K562 (cell line): Measurements from ENCODE around the gene KRT85. TPM values are rescaled to one million over a fixed set of nuclear protein-coding genes. Genes with fewer than 3 reads are reported as not detected.

Experiments
- ATAC-seq: fragments of 200-7000 bp; cut with Tn5 transposase; 3 replicates; pipeline ENCODE4 v1.9.1; 2020; ENCODE audit warnings: moderate library complexity
- BruUV-seq: library from RNA; stranded (reverse); fragments of 400-500 nt; replicated peaks from 2 replicates; lab custom pipeline; 2021; lab: Mats Ljungman, UMichigan
- CTCF ChIA-PET: fragments of 300-600 bp; formaldehyde crosslinking; extraction: SDS; loops from one replicate; lab custom pipeline; 2021; ENCODE audit warnings: low intra/inter-chr PET ratio; lab: Yijun Ruan, JAX
- POLR2A ChIA-PET: fragments of 300-600, 350-650 bp; sonication (Branson Sonifier 250); formaldehyde crosslinking; extraction: SDS; loops from one replicate; lab custom pipeline; 2021; ENCODE audit warnings: antibody characterized with exemption, inconsistent platforms; lab: Yijun Ruan, JAX
- DNase-seq, 4 experiments: peaks; one replicate each; pipeline versions ENCODE4 v3.0.0 to v3.0.0-alpha.2; 2011 to 2018; ENCODE audit warnings: low spot score in 3 of 4, mixed read lengths in 3 of 4; ENCODE audit errors: extremely low read depth in 1 of 4
- FAIRE-seq: peaks from 2 replicates; lab custom pipeline; 2011; peaks lifted over from hg19 to GRCh38; lab: Jason Lieb, UNC
- H2AFZ ChIP-seq: 2 replicates; pipeline ENCODE4 v1.6.0; 2011; ENCODE audit warnings: low read depth, low read length, control low read depth, inconsistent platforms
- H3K27ac ChIP-seq: fragments of 200-600 bp; 3 replicates; pipeline ENCODE4 v1.8.0; 2011; ENCODE audit warnings: low read depth, mild to moderate bottlenecking, control low read depth, inconsistent platforms, low read length, moderate library complexity, mixed read lengths; ENCODE audit errors: extremely low read depth
- H3K27me3 ChIP-seq, 2 experiments: fragments of 300-600 bp in 1 of 2; 2 replicates in 1 of 2; 3 replicates in 1 of 2; pipeline versions ENCODE4 v1.6.0 to v1.8.0; 2011; ENCODE audit warnings: inconsistent platforms in 2 of 2, low read length in 2 of 2, mild to moderate bottlenecking in 1 of 2, mixed read lengths in 1 of 2, moderate library complexity in 1 of 2; ENCODE audit not compliant: control insufficient read depth in 2 of 2, insufficient read depth in 2 of 2
- H3K36me3 ChIP-seq: fragments of 300-600 bp; 3 replicates; pipeline ENCODE4 v1.8.0; 2011; ENCODE audit warnings: mild to moderate bottlenecking, low read length, inconsistent platforms; ENCODE audit not compliant: control insufficient read depth, insufficient read depth
- H3K4me1 ChIP-seq, 2 experiments: fragments of 200-600 bp in 1 of 2; replicated peaks in 1 of 2; 2 replicates in 1 of 2; 3 replicates in 1 of 2; pipeline versions ENCODE4 v1.5.1 to v1.8.0; 2011; ENCODE audit warnings: inconsistent platforms in 2 of 2, low read length in 2 of 2, mild to moderate bottlenecking in 1 of 2, mixed read lengths in 1 of 2, moderate library complexity in 1 of 2; ENCODE audit not compliant: control insufficient read depth in 2 of 2, insufficient read depth in 2 of 2
- H3K4me2 ChIP-seq: 2 replicates; pipeline ENCODE4 v1.6.1; 2011; ENCODE audit warnings: low read length, control low read depth, inconsistent platforms, mixed read lengths; ENCODE audit not compliant: insufficient read depth
- H3K4me3 ChIP-seq: fragments of 200-600 bp; sonication (generic), shearing (Covaris generic); 2 replicates; pipeline ENCODE4 v1.5.1; 2016; ENCODE audit warnings: control low read depth, inconsistent platforms
- H3K79me2 ChIP-seq: fragments of 200-600 bp; 3 replicates; pipeline ENCODE4 v1.8.0; 2011; ENCODE audit warnings: low read length, inconsistent platforms; ENCODE audit not compliant: control insufficient read depth, insufficient read depth
- H3K9ac ChIP-seq, 2 experiments: 2 replicates each; pipeline versions ENCODE4 v1.6.0 to v1.6.1; 2011; ENCODE audit warnings: low read depth in 2 of 2, low read length in 2 of 2, control low read depth in 1 of 2, inconsistent platforms in 1 of 2, mild to moderate bottlenecking in 1 of 2, mixed read lengths in 1 of 2; ENCODE audit not compliant: insufficient read depth in 1 of 2
- H3K9me1 ChIP-seq: one replicate; pipeline ENCODE4 v1.6.0; 2011; ENCODE audit warnings: inconsistent platforms, mild to moderate bottlenecking, low read length, moderate library complexity; ENCODE audit not compliant: control insufficient read depth, insufficient read depth
- H3K9me3 ChIP-seq: replicated peaks from 2 replicates; pipeline ENCODE4 v1.5.1; 2011; ENCODE audit warnings: low read depth, low read length, inconsistent platforms; ENCODE audit not compliant: control insufficient read depth, insufficient read depth
- H4K20me1 ChIP-seq: replicated peaks from 2 replicates; pipeline ENCODE4 v1.6.1; 2011; ENCODE audit warnings: low read length, inconsistent platforms, mixed read lengths; ENCODE audit not compliant: control insufficient read depth, insufficient read depth
- FUS ChIP-seq: fragments of 200-400 bp; formaldehyde crosslinking; optimal IDR thresholded peaks from 2 replicates; pipeline ENCODE3; 2017; ENCODE audit warnings: low read depth, low read length
- GTF2F1 ChIP-seq: IDR thresholded peaks from 2 replicates; pipeline ENCODE4 v1.6.1; 2011; ENCODE audit warnings: low read depth, low read length, improper control_type of control experiment
- ILF3 ChIP-seq: fragments of 450-650 bp; IDR thresholded peaks from 2 replicates; pipeline ENCODE4 v1.6.1; 2018; ENCODE audit warnings: antibody characterized with exemption, mild to moderate bottlenecking, moderate library complexity, borderline replicate concordance
- KHSRP ChIP-seq: fragments of 450-650 bp; IDR thresholded peaks from 2 replicates; pipeline ENCODE4 v1.6.1; 2017
- MEF2A ChIP-seq: IDR thresholded peaks from 2 replicates; pipeline ENCODE4 v1.6.1; 2011; ENCODE audit warnings: low read depth, mild to moderate bottlenecking, low read length, moderate library complexity; ENCODE audit not compliant: control insufficient read depth
- MIER1 ChIP-seq: fragments of 450-650 bp; IDR thresholded peaks from 2 replicates; pipeline ENCODE4 v1.6.1; 2016; ENCODE audit warnings: antibody characterized with exemption, mild to moderate bottlenecking, low read depth
- RBM39 ChIP-seq: fragments of 200-400 bp; formaldehyde crosslinking; optimal IDR thresholded peaks from 2 replicates; pipeline ENCODE3; 2018; ENCODE audit warnings: low read depth, low read length
- SMARCA4 ChIP-seq: fragments of 450-650 bp; IDR thresholded peaks from 2 replicates; pipeline ENCODE4 v1.6.1; 2016
- U2AF1 ChIP-seq: fragments of 200-400 bp; formaldehyde crosslinking; optimal IDR thresholded peaks from 2 replicates; pipeline ENCODE3; 2017; ENCODE audit warnings: mild to moderate bottlenecking, low read depth, low read length, moderate library complexity
- XRCC3 ChIP-seq: fragments of 450-650 bp; IDR thresholded peaks from 2 replicates; pipeline ENCODE4 v1.6.1; 2017; ENCODE audit warnings: mild to moderate bottlenecking, moderate library complexity
- ZNF184 ChIP-seq: sonication (generic); formaldehyde crosslinking; IDR thresholded peaks from 2 replicates; pipeline ENCODE4 v1.5.0; 2020; ENCODE audit warnings: missing genetic modification reagents
- WGBS: fragments of 100-300 bp; shearing (Covaris generic); methylation state at CpG from one replicate; pipeline ENCODE4 v1.1.6; 2016; ENCODE audit warnings: low coverage, mixed read lengths; ENCODE audit not compliant: insufficient coverage; ENCODE audit errors: missing lambda C conversion rate; 5-methylcytosine and 5-hydroxymethylcytosine counted together
- in situ Hi-C: fragments of 300-500 bp; cut with MboI; formaldehyde crosslinking; loops from 4 replicates; pipeline ENCODE4 v1.15.0; 2018; ENCODE audit warnings: inconsistent platforms, mixed read lengths
- intact Hi-C: fragments of 100-400 bp; cut with micrococcal nuclease; formaldehyde crosslinking; loops from 2 replicates; pipeline ENCODE4 v1.14.2; 2022
- polyA plus RNA-seq, 8 experiments: library from polyadenylated mRNA; depleted of rRNA in 4 of 8; stranded (reverse) in 5 of 8; unstranded in 3 of 8; fragments of >200 nt; fragmentation: Nextera tagmentation in 2 of 8; fragmentation: Illumina TruSeq in 1 of 8; extraction: Ambion mirVana in 2 of 8; extraction: Trizol in 1 of 8; gene quantifications; 2 replicates each; pipeline versions ENCODE4 v1.2.1 to v1.2.3, GENCODE V29; 2011 to 2014; ENCODE audit warnings: inconsistent platforms in 1 of 8, missing spikeins in 1 of 8
- total RNA-seq, 7 experiments: library from RNA; depleted of rRNA in 6 of 7; stranded (reverse); fragments of >200 nt in 6 of 7; fragmentation: Illumina TruSeq in 2 of 7; extraction: Trizol in 2 of 7; gene quantifications; 2 replicates each; pipeline versions ENCODE4 v1.2.1 to v1.2.3, GENCODE V29; 2011 to 2021; ENCODE audit warnings: low replicate concordance in 1 of 7
- TF ChIP-seq, protein P1 (sequence below): sonication (generic); formaldehyde crosslinking; IDR thresholded peaks from 2 replicates; pipeline ENCODE4 v1.8.0; 2022; ENCODE audit warnings: mild to moderate bottlenecking, missing genetic modification reagents, borderline replicate concordance
- TF ChIP-seq, protein P2 (sequence below): fragments of 450-650 bp; IDR thresholded peaks from 2 replicates; pipeline ENCODE4 v1.6.1; 2017; ENCODE audit warnings: antibody characterized with exemption, mild to moderate bottlenecking
- TF ChIP-seq, protein P3 (sequence below): fragments of 250-450 bp; sonication (Bioruptor Pico); IDR thresholded peaks from 2 replicates; pipeline ENCODE4 v1.8.0; 2021; ENCODE audit warnings: mild to moderate bottlenecking, moderate library complexity
- TF ChIP-seq, protein P4 (sequence below): sonication (generic); formaldehyde crosslinking; IDR thresholded peaks from 2 replicates; pipeline ENCODE4 v1.8.0; 2022; ENCODE audit warnings: missing genetic modification reagents, mild to moderate bottlenecking, borderline replicate concordance
- TF ChIP-seq, protein P5 (sequence below): fragments of 250-450 bp; sonication (Bioruptor Pico); IDR thresholded peaks from 2 replicates; pipeline ENCODE4 v1.9.0; 2021; ENCODE audit warnings: mild to moderate bottlenecking

KRT85 gene
- total and polyA plus RNA-seq, 9 of the 15 experiments (the other 6 are each of a cell fraction or from before 2014, with no cell fraction given): not detected

DNA sequence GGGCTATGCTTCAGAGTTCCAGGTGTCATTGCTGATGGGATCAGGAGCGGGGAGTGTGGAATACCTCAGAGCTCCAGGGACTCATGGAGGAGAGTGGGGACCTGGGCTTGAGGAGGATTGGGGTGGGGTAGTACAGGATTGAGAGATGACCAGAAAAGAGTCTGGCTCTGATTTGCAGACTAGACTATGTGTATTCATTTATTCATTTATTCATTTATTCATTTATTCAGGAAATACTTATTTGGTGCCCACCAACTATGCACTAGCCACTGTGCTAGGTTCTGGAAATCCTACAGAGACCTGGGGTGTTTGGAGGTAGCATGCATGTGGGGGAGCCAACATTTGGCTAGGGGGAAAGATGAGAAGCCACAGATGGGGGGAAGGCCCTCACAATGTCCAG lies 45.2 kb downstream of the KRT85 start:
- Histone ChIP-seq H2AFZ (no peak overlapping the region), H3K27me3 (peaks cover 14 to 64% of the 10 kb centered on the region in 2 experiments; a peak in 4 of 5 replicates), H3K36me3 (no peaks in the 10 kb centered on the region), H4K20me1 (peaks cover 4% of the 10 kb centered on the region; the same call in 1 of the 2 replicates), H3K9me1 (no peaks in the 10 kb centered on the region), H3K4me1 (no peaks in the 10 kb centered on the region), H3K79me2 (no peaks in the 10 kb centered on the region), H3K4me3 (no peak overlapping the region), H3K9ac (no peak overlapping the region), H3K4me2 (no peak overlapping the region), H3K9me3 (no peaks in the 10 kb centered on the region), H3K27ac (no peak overlapping the region)
- FAIRE-seq (no peak), DNase-seq (no peak), ATAC-seq (no peak)
- BruUV-seq: no TSS peak
- ChIA-PET CTCF (no interaction called here), POLR2A (no interaction called here)
- TF ChIP-seq, protein P1, sequence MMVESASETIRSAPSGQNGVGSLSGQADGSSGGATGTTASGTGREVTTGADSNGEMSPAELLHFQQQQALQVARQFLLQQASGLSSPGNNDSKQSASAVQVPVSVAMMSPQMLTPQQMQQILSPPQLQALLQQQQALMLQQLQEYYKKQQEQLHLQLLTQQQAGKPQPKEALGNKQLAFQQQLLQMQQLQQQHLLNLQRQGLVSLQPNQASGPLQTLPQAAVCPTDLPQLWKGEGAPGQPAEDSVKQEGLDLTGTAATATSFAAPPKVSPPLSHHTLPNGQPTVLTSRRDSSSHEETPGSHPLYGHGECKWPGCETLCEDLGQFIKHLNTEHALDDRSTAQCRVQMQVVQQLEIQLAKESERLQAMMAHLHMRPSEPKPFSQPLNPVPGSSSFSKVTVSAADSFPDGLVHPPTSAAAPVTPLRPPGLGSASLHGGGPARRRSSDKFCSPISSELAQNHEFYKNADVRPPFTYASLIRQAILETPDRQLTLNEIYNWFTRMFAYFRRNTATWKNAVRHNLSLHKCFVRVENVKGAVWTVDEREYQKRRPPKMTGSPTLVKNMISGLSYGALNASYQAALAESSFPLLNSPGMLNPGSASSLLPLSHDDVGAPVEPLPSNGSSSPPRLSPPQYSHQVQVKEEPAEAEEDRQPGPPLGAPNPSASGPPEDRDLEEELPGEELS (CRISPR knock-in tag): no peak
- TF ChIP-seq MEF2A: no peak
- TF ChIP-seq SMARCA4: no peak
- no peak for TF ChIP-seq GTF2F1
- TF ChIP-seq MIER1: no peak
- TF ChIP-seq RBM39: no peak
- no peak for TF ChIP-seq FUS
- no peak for TF ChIP-seq KHSRP
- no peak for TF ChIP-seq U2AF1
- TF ChIP-seq, protein P2, sequence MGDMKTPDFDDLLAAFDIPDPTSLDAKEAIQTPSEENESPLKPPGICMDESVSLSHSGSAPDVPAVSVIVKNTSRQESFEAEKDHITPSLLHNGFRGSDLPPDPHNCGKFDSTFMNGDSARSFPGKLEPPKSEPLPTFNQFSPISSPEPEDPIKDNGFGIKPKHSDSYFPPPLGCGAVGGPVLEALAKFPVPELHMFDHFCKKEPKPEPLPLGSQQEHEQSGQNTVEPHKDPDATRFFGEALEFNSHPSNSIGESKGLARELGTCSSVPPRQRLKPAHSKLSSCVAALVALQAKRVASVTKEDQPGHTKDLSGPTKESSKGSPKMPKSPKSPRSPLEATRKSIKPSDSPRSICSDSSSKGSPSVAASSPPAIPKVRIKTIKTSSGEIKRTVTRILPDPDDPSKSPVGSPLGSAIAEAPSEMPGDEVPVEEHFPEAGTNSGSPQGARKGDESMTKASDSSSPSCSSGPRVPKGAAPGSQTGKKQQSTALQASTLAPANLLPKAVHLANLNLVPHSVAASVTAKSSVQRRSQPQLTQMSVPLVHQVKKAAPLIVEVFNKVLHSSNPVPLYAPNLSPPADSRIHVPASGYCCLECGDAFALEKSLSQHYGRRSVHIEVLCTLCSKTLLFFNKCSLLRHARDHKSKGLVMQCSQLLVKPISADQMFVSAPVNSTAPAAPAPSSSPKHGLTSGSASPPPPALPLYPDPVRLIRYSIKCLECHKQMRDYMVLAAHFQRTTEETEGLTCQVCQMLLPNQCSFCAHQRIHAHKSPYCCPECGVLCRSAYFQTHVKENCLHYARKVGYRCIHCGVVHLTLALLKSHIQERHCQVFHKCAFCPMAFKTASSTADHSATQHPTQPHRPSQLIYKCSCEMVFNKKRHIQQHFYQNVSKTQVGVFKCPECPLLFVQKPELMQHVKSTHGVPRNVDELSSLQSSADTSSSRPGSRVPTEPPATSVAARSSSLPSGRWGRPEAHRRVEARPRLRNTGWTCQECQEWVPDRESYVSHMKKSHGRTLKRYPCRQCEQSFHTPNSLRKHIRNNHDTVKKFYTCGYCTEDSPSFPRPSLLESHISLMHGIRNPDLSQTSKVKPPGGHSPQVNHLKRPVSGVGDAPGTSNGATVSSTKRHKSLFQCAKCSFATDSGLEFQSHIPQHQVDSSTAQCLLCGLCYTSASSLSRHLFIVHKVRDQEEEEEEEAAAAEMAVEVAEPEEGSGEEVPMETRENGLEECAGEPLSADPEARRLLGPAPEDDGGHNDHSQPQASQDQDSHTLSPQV: no peak
- TF ChIP-seq ILF3: no peak
- TF ChIP-seq, protein P3, sequence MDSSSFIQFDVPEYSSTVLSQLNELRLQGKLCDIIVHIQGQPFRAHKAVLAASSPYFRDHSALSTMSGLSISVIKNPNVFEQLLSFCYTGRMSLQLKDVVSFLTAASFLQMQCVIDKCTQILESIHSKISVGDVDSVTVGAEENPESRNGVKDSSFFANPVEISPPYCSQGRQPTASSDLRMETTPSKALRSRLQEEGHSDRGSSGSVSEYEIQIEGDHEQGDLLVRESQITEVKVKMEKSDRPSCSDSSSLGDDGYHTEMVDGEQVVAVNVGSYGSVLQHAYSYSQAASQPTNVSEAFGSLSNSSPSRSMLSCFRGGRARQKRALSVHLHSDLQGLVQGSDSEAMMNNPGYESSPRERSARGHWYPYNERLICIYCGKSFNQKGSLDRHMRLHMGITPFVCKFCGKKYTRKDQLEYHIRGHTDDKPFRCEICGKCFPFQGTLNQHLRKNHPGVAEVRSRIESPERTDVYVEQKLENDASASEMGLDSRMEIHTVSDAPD (CRISPR knock-in tag): no peak
- no peak for TF ChIP-seq ZNF184 (CRISPR knock-in tag)
- TF ChIP-seq, protein P4, sequence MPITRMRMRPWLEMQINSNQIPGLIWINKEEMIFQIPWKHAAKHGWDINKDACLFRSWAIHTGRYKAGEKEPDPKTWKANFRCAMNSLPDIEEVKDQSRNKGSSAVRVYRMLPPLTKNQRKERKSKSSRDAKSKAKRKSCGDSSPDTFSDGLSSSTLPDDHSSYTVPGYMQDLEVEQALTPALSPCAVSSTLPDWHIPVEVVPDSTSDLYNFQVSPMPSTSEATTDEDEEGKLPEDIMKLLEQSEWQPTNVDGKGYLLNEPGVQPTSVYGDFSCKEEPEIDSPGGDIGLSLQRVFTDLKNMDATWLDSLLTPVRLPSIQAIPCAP (CRISPR knock-in tag): no peak
- TF ChIP-seq, protein P5, sequence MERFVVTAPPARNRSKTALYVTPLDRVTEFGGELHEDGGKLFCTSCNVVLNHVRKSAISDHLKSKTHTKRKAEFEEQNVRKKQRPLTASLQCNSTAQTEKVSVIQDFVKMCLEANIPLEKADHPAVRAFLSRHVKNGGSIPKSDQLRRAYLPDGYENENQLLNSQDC (CRISPR knock-in tag): no peak
- TF ChIP-seq XRCC3: no peak
- intact Hi-C loops (no loop called here), in situ Hi-C loops (no loop called here)
- 0% methylated on average over 1 of the region's 1 CpG for WGBS
